GM19328 (cell line): Measurements from ENCODE around the gene PLXND1.
"Not testable (repeated sequence)": the region's sequence is repeated elsewhere in the genome, so short reads cannot be mapped to it uniquely, and the experiment has no call there.

ENCODE experiments used
- ATAC-seq: cut with Tn5 transposase; IDR thresholded peaks from one replicate; pipeline ENCODE4 v1.9.1; 2021; ENCODE audit warnings: mild to moderate bottlenecking, moderate library complexity; ENCODE audit not compliant: unreplicated experiment

PLXND1 gene

DNA sequence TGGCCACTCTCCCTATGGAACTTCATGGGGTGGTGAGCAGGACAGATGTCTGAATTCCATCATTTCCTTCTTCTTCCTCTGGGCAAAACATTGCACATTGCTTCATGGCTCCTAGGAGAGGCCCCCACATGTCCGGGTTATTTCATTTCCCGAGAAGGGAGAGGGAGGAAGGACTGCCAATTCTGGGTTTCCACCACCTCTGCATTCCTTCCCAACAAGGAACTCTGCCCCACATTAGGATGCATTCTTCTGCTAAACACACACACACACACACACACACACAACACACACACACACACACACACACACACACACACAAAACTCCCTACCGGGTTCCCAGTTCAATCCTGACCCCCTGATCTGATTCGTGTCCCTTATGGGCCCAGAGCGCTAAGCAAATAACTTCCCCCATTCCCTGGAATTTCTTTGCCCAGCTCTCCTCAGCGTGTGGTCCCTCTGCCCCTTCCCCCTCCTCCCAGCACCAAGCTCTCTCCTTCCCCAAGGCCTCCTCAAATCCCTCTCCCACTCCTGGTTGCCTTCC, 76.2 kb downstream of the PLXND1 start:
- ATAC-seq, result no peak

DNA sequence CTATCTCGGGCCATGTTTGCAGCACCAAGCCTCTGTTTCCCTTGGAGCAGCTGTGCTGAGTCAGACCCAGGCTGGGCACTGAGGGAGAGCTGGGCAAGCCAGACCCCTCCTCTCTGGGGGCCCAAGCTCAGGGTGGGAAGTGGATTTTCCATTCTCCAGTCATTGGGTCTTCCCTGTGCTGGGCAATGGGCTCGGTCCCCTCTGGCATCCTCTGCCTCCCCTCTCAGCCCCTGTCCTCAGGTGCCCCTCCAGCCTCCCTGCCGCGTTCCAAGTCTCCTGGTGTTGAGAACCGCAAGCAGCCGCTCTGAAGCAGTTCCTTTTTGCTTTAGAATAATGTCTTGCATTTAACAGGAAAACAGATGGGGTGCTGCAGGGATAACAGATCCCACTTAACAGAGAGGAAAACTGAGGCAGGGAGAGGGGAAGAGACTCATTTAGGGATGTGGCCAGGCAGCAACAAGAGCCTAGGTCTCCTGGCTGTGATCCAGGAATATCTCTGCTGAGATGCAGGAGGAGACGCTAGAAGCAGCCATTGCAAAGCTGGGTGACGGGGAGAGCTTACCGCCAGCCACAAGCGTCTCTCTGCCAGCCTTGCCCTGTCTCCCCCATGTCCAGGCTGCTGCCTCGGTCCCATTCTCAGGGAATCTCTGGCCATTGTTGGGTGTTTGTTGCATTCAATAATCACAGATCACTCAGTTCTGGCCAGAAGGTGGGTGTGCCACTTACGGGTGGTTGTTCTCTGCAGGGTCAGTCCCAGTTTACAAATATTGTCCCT, 76.9 kb downstream of the PLXND1 start:
- no peak for ATAC-seq

DNA sequence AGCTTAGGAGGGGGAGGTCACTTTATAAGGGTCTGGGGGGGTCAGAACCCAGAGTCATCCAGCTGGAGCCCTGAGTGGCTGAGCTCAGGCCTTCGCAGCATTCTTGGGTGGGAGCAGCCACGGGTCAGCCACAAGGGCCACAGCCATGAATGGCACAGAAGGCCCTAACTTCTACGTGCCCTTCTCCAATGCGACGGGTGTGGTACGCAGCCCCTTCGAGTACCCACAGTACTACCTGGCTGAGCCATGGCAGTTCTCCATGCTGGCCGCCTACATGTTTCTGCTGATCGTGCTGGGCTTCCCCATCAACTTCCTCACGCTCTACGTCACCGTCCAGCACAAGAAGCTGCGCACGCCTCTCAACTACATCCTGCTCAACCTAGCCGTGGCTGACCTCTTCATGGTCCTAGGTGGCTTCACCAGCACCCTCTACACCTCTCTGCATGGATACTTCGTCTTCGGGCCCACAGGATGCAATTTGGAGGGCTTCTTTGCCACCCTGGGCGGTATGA, 77.8 kb downstream of the PLXND1 start, which contains the start of gene RHO:
Gene RHO (plus strand): TSS at position 51 of the 512 bp plus-strand sequence. CDS start 95 bp downstream, at position 146.
- ATAC-seq, result no peak

DNA sequence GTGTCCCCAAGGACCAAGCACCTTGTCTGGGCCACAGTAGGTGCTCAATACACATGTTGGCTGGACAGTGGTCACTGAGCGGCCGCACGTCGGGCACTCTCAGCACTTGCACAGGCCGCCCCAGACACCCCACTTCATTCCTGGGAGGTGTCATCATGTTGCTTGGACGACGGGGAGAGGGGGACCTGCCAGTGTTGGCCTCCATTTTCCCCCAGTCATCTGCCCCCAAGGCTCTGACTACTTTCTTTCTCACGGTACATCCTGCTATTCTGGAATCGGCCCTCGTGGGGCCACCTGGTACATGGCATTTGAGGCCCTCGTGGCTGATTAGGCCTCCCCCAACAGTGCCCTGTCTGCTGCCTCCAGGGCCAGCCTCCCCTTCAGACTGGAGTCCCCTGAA, 79.2 kb downstream of the PLXND1 start:
- ATAC-seq, result no peak

DNA sequence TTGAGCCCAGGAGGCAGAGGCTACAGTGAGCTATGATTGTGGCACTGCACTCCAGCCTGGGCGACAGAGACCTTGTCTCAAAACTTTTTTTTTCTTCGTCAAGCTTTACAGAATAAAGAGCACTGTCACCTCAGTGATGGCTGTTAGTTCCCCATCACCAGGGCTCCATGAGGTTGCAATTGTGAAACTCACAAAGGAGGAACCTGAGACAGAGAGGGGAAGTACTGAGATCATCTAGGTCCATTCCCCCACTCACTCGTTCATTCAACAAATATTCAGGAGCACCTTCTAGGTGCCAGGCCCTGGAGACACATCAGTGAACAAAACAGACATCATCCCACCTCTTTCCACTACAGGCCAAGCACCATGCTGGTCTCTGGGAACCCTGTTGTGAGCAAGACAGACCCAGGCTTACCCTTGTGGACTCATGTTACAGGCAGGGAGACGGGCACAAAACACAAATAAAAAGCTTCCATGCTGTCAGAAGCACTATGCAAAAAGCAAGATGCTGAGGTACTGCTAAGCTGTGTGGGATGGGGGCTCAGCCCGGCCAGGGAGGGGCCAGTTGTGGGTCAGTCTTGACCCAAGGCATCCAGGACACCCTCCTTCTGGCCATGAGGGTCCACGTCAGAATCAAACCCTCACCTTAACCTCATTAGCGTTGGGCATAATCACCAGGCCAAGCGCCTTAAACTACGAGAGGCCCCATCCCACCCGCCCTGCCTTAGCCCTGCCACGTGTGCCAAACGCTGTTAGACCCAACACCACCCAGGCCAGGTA, 80.2 kb downstream of the PLXND1 start:
- ATAC-seq, result peak; percentile 93

DNA sequence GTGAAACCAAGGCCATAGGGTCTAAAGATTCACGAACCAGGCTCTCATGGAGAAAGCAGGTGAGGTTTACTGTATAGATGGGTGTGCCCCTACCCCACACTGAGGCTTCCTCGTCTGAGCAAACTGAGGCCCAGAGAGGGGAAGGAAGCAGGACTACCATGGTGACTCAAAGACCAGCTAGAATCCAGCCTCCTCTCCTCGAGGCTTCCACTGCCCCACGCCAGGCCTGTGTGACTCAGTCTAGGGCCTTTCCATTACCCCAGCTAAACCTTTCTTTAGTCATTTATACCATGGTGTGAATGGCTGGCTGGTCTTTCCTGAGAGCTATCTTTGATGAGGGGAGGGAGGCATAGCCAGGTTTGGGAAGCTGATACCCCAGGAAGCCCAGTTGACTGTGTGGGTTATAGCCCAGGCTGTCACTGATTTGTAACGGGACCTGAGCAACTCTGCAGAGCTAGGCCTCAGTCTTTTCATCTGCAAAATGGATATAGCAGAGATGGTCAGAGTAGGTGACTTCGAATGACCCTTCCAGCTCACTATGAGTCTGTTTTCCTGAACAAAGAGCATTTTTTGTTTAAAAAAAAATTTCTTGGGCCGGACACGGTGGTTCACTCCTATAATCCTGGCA, 81.0 kb downstream of the PLXND1 start:
- ATAC-seq, result no peak

DNA sequence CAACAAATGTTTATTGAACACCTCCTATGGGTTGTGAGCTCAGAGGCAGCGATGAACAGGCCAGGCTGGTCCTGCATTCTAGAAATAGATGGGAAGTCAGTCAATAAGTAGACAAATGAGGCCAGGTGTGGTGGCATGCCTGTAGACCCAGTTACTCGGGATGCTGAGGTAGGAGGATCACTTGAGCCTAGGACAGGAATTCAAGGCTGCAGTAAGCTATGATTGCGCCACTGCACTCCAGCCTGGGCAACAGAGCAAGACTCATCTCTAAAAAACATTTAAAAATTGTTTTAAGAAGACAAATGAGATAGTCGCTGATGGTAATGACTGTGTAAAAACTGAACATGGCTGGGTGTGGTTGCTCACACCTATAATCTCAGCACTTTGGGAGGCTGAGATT, 82.4 kb downstream of the PLXND1 start:
- no peak for ATAC-seq

DNA sequence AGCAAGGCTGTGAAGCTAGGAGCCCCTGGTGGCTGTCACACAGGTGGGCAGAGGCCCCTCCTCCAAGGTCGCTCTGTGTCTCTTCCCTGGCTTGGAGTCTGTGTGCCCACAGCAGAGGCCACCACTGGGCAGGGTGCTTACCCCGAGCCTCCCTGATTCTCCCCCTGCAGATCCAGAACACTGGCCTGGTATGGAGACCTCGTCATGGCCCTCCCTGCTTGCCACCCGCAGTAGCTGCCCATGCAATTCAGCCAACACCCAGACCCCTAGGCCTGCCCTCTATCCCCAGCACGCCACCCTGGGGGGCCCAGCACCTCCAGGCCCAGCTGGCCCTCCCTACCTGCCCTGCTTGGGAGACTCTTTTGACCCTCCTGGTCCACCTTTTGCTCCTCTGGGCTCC, 83.5 kb downstream of the PLXND1 start:
- no peak for ATAC-seq

DNA sequence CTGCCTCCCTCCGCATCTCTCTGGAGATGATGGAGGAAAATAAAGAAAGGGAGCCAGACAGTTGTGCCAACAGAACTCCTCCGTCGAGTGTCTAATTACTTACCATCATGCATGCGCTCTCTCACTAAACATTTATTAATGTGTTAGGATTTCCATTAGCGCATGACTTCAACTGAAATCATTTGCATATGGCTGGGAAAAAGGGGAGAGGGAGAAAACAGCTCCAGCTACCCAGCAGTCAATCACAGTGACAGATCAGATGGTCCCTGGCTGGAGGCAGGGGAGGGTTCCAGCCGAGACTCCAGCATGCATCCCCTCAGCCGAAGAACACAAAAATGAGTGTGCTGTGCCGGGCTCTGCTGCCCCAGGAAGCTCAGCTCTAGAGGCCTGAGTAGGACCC, 84.9 kb downstream of the PLXND1 start:
- ATAC-seq, result no peak

DNA sequence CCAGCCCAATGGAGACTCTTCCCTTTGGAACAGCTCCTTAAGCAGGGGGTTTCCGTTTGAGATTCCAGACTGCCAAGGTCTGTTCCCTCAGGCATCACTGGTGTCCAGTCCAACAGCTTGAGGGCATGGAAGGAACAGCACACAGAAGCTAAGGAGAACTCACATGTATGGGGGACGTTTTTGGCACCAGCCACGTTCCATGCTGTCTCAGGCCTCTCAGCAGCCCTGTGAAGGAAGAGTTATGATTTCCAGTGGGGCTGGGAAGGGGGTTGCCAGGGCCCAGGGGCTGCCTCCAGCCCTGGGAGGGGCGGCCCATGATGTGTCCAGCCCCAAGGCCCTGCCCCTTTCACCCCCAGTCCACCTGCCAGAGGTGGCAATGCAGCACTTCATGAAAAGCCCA, 85.5 kb downstream of the PLXND1 start:
- no peak for ATAC-seq

DNA sequence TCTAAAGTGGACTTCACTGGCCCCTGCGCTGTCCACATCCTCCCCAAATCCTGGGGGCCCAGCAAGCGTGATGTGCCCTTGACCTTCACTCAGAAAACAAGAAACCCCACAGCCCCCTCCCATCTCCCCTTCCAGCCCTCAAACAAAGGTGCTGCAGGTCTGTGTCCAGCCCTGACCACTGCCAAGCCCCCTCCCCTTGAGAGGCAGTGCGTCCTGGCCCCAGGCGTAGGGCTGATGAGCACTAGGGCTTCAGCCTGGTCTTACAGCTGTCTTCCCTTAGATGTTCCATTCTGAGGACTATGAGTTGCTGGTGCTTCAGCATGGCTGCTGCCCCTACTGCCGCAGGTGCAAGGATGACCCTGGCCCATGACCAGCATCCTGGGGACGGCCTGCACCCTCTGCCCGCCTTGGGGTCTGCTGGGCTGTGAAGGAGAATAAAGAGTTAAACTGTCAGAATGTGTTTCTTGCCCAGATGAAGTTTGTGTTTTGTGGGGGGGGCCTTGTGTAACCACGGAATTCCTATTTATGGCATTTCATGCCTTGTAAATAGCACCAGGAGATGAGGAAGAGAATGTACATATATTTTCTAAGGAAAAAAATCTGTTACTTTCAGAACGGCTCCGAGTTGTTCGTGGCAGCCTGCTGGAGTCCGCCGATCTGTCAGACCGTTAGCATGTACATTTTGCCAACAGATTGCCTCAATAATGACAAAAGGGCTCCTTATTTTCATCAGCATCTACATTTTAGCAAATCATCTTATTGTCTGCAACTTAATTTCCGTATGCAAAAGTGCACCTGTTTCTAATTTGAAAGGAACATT, 86.4 kb downstream of the PLXND1 start:
- ATAC-seq, result no peak

DNA sequence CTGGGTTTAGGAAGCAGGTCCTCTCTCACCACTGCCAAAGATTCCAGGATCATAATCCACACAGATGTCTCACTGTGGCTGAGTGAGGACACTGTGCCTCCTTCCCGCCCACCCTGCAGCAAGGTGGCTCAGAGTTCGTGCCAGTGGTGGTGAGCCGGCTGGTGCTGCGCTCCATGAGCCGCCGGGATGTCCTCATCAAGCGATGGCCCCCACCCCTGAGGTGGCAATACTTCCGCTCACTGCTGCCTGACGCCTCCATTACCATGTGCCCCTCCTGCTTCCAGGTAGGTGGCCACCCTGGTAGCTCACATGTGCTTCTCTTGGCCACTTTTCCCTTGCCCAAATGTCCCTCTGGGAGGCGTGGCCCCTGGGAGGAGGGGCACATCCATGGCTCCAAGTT, 87.0 kb downstream of the PLXND1 start:
- ATAC-seq, result no peak

DNA sequence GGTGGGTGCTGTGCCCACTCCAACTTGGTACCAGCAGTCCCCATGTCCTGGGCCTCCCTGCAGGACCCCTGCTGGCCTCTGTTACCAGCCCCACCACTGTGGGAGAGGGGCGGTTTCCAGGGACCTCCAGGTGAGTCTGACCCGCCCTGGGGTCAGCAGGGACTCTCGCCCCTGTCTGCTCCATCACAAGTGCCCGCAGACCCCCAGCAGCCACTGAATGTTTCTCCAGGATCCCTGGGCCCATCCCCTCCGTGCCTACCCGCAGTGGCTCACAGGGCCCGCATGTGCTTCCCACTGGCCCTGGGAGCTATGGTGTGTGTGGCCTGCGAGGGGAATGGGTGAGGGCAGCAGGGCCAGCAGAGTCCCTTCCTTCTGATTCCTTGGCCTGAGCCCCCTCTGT, 87.9 kb downstream of the PLXND1 start:
- no peak for ATAC-seq

DNA sequence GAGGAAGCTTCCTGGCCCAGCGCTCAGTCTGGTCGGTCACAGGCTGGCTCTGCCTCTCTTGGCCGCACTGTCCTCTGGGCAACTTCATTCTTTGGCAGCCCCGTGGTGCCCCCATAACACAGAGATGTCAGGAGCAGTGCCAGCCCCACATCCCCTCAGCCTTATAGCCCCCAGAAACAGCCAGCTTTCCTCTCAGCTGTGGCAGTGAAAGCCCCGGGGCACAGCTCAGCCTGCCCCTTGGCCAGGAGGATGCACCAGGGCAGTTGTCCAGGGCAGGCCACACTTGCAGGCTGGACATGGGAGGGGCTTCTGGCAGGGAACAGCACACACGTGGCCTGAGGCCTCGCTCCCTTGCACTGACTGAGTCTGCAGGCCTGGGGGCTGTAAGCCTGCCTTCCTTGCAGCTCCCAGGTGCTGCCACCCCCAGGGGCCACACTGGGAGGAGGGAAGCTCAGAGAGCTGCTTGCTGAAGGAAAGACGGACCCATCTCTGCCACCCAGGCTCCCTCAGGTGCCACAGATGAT, 88.4 kb downstream of the PLXND1 start:
- ATAC-seq, result no peak

DNA sequence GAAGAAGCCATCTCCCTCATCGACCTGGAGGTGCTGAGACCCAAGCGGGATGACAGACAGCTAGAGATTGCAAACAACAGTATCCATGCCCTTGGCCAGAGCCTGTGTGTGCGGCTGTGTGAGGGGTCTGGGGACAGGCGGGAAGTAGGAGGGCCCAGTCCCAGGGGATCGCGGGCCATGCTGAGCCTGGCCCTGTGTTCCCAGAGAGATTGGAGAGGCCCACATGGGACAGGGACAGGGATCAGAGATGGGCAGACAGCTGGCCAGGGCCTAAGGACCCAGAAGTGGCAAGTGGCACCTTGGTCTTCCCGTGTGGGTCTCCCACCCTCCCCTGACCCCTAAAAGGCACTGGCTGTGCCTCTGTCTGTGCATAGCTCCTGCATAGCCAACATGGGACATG, 89.0 kb downstream of the PLXND1 start:
- no peak for ATAC-seq

DNA sequence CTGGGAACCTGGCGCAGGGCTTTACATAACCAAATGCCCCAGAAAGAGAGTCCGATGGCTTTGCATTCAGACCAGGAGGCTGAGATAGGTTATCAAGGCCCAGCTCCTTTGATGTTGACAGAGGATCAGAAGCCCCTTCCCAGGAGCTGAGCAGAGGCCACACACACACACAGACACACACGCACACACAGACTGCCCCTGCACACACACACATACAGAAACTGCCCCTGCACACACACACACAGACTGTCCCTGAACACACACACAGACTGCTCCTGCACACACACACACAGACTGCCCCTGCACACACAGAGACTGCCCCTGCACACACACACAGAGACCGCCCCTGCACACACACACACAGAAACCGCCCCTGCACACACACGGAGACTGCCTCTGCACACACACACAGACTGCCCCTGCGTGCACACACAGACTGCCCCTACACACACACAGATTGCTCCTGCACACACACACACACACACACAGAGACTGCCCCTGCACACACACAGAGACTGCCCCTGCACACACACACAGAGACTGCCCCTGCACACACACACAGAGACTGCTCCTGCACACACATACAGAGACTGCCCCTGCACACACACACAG, 90.5 kb downstream of the PLXND1 start:
- ATAC-seq, result not testable (repeated sequence)

DNA sequence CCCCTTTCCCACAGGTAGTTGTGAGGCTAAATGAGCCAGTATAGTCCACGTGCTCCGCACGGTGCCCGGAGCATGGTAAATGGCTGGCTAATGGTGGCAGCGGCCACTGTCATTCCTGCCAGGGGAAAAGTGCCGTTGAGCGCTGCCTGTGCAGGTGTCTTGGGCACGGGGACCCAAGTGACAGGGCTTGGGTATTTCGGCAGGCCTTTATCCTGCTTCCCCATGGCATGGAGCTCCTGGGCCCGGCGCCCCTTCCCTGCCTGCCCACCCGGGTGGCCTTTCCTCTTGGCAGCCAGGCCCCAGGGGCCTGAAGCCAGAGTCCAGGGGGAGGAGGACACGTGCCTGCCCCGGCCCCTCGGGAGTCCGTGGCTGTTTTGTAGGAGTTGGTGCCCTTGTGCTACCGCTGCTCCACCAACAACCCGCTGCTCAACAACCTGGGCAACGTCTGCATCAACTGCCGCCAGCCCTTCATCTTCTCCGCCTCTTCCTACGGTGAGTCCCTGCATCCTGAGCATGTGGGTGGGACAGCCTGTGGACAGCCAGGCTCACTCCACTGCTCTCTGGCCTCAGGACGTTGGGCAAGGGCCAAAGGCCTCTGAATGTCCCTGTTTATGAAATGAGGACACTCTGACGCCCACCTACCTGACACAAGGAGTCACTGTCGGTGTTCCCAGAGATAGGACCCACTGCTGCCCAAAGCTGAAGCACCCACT, 91.2 kb downstream of the PLXND1 start:
- not testable (repeated sequence) for ATAC-seq

DNA sequence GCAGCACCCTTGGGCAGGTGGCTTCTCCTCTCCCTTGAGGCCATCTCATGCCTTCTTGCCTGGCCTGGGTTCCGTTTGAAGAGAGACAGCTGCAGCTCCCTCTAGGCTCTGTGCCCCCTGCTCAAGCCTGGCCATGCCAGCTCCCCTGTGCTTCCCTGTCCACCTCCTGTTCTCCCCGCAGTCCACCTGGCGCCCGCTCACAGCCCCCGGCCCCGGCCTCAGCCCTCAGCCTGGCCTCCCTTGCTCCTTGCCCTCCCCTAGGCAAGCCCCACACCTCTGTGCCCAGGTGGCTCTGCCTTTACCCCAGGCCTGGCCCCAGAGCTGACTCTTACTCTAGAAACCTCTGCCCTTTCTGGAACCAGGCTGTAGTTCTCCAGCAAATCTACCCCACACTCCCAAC, 91.9 kb downstream of the PLXND1 start:
- no peak for ATAC-seq

DNA sequence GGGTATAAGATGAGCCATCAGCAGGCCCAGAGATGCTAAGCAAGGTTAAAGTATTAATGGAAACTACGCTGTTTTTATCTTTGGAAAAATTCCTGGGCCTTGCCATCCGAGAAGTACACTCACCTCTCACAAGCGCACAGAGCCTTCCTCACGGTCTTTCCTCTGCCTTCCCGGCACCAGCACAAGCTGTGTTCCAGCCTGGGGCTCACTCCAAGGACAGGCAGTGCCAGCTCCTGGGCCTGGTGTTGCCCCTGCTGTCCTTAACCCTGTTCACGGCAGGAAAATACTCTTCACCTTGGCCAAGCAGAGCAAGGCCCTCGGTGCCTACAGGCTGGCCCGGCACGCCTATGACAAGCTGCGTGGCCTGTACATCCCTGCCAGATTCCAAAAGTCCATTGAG, 92.4 kb downstream of the PLXND1 start:
- ATAC-seq, result no peak
